Esophagus squamous epithelium (tissue), 5 donors: ENCODE results near the gene BIRC7. TPM values are rescaled to one million over a fixed set of nuclear protein-coding genes. Genes with fewer than 3 reads are reported as not detected.

ENCODE experiments used
- DNase-seq: peaks from one replicate; lab custom pipeline; 2025; lab: John Stamatoyannopoulos, UW
- H3K27ac ChIP-seq, 4 donors: fragments of 200-600 bp; sonication (generic); one replicate each; pipeline ENCODE4 v1.5.1; 2016 to 2019; ENCODE audit warnings: mild to moderate bottlenecking in 1 of 4
- H3K27me3 ChIP-seq, 4 donors: fragments of 200-600 bp; sonication (generic); 1 replicate in 3 of 4; 2 replicates in 1 of 4; pipeline versions ENCODE4 v1.5.1 to v1.6.0; 2017 to 2021; ENCODE audit warnings: antibody characterized with exemption in 1 of 4
- H3K36me3 ChIP-seq, 3 donors: fragments of 200-600 bp; sonication (generic); one replicate each; pipeline ENCODE4 v1.5.1; 2016 to 2019
- H3K4me1 ChIP-seq, 3 donors: fragments of 200-600 bp; sonication (generic); one replicate each; pipeline ENCODE4 v1.5.1; 2017 to 2019
- H3K4me3 ChIP-seq, 4 donors: fragments of 200-600 bp; sonication (generic); 1 replicate in 3 of 4; 2 replicates in 1 of 4; pipeline ENCODE4 v1.5.1; 2016 to 2019; ENCODE audit warnings: mild to moderate bottlenecking in 2 of 4, moderate library complexity in 1 of 4
- H3K9me3 ChIP-seq, 3 donors: fragments of 200-600 bp; sonication (generic); one replicate each; pipeline ENCODE4 v1.5.1; 2016 to 2019
- POLR2A ChIP-seq, 4 donors: fragments of 450-650 bp; IDR thresholded peaks; one replicate each; pipeline ENCODE4 v1.6.1; 2017; ENCODE audit warnings: antibody characterized with exemption in 4 of 4, mild to moderate bottlenecking in 4 of 4, moderate library complexity in 3 of 4
- WGBS, 2 donors: methylation state at CpG; one replicate each; pipeline ENCODE4 v1.1.5; 2018; 5-methylcytosine and 5-hydroxymethylcytosine counted together
- intact Hi-C: fragments of 100-400 bp; cut with DNase I; formaldehyde crosslinking; loops from one replicate; pipeline ENCODE4 v1.15.0; 2022
- total RNA-seq, 4 donors: library from RNA; depleted of rRNA; stranded (reverse); fragments of >200 nt; gene quantifications; one replicate each; pipeline ENCODE4 v1.1.0, GENCODE V29; 2016
- TF ChIP-seq, protein P1 (sequence below), 6 experiments: fragments of 450-650 bp in 4 of 6; fragments of 200-600 bp in 2 of 6; sonication (generic) in 2 of 6; IDR thresholded peaks; one replicate each; pipeline ENCODE4 v1.5.1; 2016 to 2019; ENCODE audit warnings: antibody characterized with exemption in 6 of 6, mild to moderate bottlenecking in 4 of 6, moderate library complexity in 4 of 6
- donor health status: DM: yes; HTN: yes; CAD: no.

The BIRC7 gene
- total RNA-seq, 4 donors from 2014 or later: 0.57 TPM; not detected in 3

DNA sequence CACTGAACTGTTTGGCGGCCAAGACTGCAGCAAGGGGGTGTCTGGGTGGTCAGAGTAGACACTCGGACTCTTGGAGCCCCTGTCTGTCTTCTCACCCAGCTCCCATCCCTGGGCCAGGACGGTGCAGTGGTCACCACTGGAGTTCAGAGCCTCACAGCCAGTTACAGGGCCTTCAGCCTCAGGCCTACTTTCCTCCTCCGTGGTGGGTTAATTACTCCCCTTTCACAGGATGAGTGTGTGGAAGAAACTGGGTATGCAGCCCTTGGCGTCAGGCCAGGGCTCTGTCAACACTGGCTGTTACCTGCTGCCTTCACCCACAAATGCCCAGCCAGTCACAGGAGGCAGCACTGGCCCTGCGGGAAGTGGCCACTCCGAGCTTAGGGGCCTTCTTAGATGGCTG lies 18.0 kb upstream of the BIRC7 start:
- Histone ChIP-seq H3K27me3 (peaks cover 0 to 41% (median 0%) of the 10 kb centered on the region in 4 donors), H3K27ac (no peak overlapping the region), H3K36me3 (peaks cover 0 to 21% (median under 1%) of the 10 kb centered on the region in 3 donors), H3K4me1 (peaks cover 24 to 36% (median 26%) of the 10 kb centered on the region in 3 donors), H3K4me3 (no peak overlapping the region), H3K9me3 (no peaks in the 10 kb centered on the region)
- TF ChIP-seq, protein P1, sequence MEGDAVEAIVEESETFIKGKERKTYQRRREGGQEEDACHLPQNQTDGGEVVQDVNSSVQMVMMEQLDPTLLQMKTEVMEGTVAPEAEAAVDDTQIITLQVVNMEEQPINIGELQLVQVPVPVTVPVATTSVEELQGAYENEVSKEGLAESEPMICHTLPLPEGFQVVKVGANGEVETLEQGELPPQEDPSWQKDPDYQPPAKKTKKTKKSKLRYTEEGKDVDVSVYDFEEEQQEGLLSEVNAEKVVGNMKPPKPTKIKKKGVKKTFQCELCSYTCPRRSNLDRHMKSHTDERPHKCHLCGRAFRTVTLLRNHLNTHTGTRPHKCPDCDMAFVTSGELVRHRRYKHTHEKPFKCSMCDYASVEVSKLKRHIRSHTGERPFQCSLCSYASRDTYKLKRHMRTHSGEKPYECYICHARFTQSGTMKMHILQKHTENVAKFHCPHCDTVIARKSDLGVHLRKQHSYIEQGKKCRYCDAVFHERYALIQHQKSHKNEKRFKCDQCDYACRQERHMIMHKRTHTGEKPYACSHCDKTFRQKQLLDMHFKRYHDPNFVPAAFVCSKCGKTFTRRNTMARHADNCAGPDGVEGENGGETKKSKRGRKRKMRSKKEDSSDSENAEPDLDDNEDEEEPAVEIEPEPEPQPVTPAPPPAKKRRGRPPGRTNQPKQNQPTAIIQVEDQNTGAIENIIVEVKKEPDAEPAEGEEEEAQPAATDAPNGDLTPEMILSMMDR (IDR thresholded peaks at IDR 0.05): no peak
- TF ChIP-seq POLR2A (IDR thresholded peaks at IDR 0.05): no peak
- intact Hi-C loops: no loop called here
- DNase-seq: no peak
- 89% methylated on average over 5 of the region's 7 CpGs; no CpG with 5 or more reads in 1 of the 2 donors for WGBS, 2 donors

DNA sequence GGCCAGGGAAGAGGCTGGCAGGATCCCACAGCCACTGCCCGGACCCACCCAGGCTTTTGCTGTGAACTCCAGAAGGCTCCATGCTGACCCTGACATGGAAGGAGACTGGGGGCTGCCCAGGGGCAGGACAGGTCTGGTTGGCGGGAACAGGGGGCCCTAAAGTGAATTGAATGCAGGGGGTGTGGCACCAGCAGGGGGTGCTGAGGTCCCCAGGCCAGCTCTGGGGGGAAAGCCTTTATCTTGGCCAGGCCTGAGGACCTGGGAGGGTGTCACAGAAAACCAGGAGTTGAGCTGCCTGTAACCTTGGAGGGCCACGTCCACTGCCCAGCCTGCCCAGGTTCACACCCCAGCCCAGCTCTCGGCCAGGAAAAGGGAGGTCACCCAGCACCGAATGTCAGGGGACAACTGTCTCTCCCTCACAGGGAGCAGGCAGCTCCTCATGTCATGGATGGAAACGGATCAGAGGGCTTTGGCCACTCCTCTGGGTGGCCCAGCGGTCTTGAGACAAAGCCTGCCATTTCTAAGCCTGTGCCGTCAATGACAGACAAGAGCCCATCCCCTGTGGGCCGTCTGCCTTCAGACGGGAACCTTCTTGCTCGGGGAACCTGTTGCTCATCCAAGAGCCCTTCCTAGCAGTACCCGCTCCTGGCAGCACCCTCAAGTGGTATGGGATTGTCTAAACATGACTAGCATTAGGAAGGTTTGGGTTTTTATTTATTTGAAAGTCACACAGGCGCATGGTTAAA lies 16.8 kb upstream of the BIRC7 start:
- peaks cover 17 to 24% (median 19%) of the 10 kb centered on the region in 3 donors for H3K4me1 ChIP-seq
- no peak for TF ChIP-seq POLR2A (IDR thresholded peaks at IDR 0.05)
- TF ChIP-seq, protein P1 (IDR thresholded peaks at IDR 0.05): no peak
- peaks cover 0 to 9% (median 0%) of the 10 kb centered on the region in 3 donors for H3K36me3 ChIP-seq
- no peaks in the 10 kb centered on the region for H3K9me3 ChIP-seq
- 70 to 77% methylated on average over 2 to 3 of the region's 13 CpGs for WGBS, 2 donors
- H3K4me3 ChIP-seq: no peak overlapping the region
- DNase-seq: no peak
- intact Hi-C loops: no loop called here
- no peak overlapping the region for H3K27ac ChIP-seq
- peaks cover 0 to 47% (median 0%) of the 10 kb centered on the region in 4 donors for H3K27me3 ChIP-seq

DNA sequence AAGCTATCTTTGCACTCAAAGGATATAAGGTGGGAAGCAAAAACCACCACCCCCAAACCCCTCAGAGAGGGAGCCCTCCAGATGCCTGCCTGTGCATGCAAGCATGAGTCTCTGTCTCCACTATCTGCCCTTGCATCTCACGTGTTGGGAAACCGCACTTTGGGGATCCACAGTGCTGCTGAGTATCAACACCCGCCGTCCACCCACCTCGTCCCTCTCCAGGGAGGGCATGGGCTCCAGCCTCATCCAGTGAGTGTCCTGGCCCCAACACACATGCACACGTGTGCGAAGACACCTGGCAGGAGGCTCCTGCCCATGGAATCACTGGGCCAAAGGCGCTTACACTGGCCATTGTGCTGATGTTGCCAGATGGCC lies 16.3 kb upstream of the BIRC7 start:
- Histone ChIP-seq H3K27ac (no peak overlapping the region), H3K4me1 (peaks cover 14 to 20% (median 16%) of the 10 kb centered on the region in 3 donors), H3K4me3 (no peak overlapping the region), H3K27me3 (peaks cover 0 to 47% (median 0%) of the 10 kb centered on the region in 4 donors), H3K36me3 (peaks cover 0 to 3% (median 0%) of the 10 kb centered on the region in 3 donors), H3K9me3 (no peaks in the 10 kb centered on the region)
- no peak for TF ChIP-seq POLR2A (IDR thresholded peaks at IDR 0.05)
- TF ChIP-seq, protein P1 (IDR thresholded peaks at IDR 0.05): no peak
- intact Hi-C loops: no loop called here
- DNase-seq: no peak
- 68 to 76% methylated on average over 4 to 6 of the region's 8 CpGs for WGBS, 2 donors

DNA sequence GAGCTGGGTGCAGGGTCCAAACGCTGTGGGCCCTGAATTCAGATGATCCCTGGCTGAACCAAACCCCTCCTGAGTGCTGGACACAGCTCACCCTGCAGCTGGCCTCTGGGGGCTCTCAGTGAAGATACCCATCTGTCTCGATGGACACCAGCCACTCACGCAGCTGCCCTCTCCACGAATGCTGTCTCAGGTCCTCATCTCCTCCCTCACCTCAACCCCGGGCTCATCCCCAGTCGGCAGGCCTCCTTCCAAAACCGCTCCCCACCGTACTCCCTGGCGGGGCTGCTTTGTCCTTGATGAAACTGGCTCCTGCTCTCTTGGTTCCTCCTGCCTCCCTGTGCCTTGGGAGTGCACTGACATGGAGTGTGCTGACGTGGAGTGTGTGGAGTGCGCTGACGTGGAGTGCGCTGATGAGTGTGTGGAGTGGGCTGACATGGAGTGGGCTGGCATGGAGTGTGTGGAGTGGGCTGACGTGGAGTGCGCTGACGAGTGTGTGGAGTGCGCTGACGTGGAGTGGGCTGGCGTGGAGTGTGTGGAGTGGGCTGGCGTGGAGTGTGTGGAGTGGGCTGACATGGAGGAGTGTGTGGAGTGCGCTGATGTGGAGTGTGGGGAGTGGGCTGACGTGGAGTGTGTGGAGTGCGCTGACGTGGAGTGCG lies 15.7 kb upstream of the BIRC7 start:
- intact Hi-C loops: no loop called here
- 76 to 83% methylated on average over 20 to 22 of the region's 25 CpGs for WGBS, 2 donors
- no peak overlapping the region for H3K27ac ChIP-seq
- DNase-seq: no peak
- peaks cover 0 to 47% (median 0%) of the 10 kb centered on the region in 4 donors for H3K27me3 ChIP-seq
- TF ChIP-seq, protein P1 (IDR thresholded peaks at IDR 0.05): no peak
- TF ChIP-seq POLR2A (IDR thresholded peaks at IDR 0.05): no peak
- H3K4me1 ChIP-seq: peaks cover 8 to 20% (median 10%) of the 10 kb centered on the region in 3 donors
- no peaks in the 10 kb centered on the region for H3K36me3 ChIP-seq
- no peaks in the 10 kb centered on the region for H3K9me3 ChIP-seq
- no peak overlapping the region for H3K4me3 ChIP-seq
